Putamen (tissue), 1 donor: Measurements from ENCODE around the gene TENT4B.

ENCODE experiments used
- DNase-seq: peaks from one replicate; pipeline ENCODE4 v3.0.0-alpha.2; 2016; ENCODE audit warnings: low spot score

Gene TENT4B

DNA sequence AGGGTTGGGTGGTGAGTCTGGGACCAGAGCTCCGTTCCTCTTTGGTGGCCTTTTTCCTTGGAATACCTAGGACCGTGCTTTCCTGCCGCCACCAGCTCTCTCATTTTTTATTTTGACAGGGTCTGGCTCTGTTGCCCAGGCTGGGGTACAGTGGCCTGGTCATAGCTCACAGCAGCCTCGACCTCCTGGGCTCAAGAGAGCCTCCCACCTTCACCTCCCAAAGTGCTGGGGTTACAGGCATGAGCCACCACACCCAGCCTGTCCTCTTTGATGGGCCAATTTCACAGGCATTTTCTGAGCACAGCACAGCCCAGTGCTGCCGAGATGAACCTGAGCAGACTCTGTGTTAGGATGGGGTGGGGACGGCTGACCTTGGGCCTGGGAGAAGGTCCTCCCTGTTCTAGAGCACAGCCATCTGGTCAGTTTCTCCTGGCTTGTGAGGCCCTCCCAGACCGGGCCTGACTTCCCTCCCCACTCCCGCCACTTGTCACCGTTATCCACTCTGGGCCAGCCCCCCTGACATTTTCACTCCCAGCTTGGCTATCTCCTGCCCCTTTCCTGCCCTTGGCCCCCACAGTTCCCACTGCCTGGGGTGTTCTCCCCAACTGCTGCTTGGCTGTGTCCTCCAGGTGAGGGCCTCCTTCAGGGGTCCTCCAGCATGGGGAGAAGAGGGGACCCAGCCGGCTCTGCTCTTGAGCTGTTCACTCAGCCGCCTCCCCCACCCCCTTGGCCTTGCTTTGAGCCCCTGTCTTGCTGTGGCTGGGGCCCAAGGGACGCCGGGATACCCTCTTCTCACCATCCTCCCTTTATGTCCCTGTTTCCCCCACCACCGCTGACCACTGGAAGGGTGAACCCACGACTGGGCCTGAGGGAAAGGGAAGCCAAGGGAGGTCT, 118.3 kb downstream of the TENT4B start:
- DNase-seq: no peak

DNA sequence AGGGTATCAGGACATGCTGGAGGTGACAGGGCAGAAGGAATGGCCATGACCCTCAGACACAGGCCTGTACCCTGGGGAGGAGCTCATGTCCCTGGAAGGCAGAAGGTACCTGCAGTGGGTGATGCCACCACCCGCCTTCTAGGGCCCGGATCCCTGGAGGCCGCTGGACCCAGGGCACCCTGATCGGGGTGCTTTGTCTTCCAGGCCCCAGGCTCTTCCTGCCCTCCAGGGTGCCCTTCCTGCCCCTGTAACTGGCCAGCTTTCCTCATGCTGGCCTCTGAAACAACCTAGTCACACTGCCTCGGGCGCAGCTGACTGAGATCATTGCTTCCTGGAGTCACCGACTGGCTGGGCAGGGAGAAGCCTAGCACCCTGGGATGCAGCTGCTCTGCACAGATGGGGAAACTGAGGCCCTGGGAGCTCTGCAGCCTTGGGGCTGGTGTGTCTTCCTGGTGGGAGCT, 119.0 kb downstream of the TENT4B start:
- DNase-seq: no peak

DNA sequence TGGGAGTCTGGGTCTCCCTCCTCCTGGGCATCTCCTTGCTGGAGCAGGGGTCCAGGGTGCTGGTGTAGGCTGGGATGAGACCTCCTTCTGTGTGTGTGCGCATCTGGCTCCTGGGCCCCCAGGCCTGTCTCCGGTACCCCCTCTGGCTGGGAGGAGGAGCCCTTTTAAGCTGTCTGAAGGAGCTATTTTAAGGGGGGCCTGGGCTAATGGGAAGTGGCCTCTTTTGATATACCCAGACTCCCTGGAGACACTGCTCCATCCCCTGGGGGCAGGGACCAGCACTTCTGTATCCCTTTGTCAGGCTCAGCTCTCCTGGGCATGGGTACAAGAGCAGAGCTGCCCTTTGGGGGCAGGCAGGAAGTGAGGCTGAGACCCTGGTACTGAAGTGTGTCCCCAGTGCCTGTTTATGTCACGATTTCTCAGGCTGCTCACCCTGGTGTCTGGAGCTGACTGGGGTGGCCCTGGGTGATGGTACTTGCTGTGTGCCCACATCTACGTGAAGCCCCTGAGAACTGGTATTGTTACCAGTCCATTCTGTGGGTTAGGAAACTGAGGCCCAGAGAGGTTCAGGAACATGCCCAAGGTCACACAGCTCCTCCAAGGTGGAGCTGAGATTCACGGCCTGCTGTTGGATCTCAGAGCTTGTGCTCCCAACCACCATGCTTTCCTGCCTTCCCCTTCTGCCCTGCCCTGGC, 119.7 kb downstream of the TENT4B start:
- DNase-seq: no peak

DNA sequence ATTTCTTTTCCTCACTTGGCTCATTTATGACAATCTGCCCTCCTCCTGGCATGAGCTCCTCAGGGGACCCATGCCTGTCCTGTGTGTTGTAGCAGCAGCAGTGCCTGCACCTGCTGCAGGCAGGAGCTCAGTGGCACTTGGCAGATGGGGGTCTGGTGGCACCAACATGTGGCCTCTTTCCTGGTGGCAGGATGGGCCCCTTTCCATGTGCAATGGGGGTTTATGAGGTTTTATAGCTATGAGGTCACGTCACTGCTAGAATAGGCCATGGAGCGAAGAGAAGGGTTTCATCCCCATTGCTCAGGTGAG, 120.2 kb downstream of the TENT4B start:
- no peak for DNase-seq

DNA sequence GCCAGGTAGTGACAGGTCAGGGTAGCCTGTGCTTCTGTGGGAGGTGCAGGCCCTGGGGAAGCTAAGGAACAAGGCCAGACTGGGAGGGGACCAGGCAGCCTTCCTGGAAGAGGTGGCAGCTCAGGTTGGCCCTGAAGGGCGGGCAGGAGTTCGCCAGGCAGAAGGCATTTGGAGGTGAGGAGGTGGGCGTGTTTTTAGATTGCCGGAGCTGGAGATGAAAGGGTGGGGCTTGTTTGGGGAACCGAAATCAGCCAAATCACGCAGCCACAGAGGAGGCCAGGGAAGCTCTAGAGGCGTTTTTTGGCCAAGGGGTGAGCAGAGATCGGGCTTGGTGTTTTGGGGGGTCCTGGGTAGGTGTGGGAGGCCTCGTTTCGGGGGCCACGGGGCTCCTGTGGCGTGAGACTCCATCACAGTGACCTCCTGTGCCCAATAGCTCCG, 120.8 kb downstream of the TENT4B start:
- no peak for DNase-seq

DNA sequence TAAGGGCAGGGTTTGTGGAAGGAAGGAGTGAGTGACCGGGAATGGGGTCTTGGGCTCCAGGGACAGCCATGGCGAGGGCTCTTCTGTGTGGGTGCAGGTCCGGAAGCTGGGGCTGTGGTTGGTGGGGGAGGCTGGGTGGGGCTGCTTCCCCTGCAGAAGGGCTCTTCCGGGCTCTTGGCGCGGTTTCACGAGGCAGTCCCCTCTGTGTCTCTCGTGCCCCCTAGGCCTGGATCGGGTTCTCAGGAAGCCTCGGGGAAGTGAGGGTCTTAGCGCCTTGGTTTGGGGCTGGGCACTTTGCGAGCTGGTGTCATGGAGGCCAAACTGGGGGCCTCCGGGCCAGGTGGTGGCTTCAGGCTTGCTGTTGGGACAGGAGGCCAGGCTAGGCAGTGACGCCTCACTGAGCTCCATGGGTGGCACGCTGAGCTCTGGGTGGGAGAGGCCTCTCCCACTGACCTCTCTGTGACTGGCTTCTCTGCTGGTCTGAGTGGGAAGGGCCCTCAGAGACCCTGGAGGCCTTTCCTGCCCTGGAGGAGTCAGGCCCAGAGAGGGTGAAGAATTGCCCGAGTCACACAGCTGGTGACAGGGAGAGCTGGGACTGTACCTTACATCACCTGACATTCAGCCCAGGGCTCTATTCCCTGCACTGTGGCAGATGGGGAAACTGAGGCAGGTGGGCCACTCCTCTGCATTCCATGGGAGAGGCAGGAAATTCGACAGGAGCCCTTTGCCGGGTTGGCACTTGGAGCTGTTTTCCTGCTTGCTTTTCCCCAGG, 121.4 kb downstream of the TENT4B start:
- no peak for DNase-seq

DNA sequence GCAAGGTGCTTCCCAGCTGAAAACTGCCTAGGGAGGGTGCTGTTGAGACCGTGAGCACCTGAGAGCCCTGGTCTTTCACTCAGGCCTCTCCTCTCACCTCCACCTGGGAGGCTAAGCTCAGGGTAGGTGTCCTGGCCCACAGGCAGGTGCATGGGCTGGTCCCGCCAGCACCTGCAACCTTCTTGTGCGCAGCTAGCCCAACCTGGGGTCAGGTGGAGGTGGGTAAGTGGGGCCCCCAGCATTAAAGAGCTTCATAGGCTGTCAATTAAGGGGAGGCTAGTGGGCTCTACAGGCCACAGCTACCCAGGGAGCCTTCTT, 122.0 kb downstream of the TENT4B start:
- DNase-seq: no peak

DNA sequence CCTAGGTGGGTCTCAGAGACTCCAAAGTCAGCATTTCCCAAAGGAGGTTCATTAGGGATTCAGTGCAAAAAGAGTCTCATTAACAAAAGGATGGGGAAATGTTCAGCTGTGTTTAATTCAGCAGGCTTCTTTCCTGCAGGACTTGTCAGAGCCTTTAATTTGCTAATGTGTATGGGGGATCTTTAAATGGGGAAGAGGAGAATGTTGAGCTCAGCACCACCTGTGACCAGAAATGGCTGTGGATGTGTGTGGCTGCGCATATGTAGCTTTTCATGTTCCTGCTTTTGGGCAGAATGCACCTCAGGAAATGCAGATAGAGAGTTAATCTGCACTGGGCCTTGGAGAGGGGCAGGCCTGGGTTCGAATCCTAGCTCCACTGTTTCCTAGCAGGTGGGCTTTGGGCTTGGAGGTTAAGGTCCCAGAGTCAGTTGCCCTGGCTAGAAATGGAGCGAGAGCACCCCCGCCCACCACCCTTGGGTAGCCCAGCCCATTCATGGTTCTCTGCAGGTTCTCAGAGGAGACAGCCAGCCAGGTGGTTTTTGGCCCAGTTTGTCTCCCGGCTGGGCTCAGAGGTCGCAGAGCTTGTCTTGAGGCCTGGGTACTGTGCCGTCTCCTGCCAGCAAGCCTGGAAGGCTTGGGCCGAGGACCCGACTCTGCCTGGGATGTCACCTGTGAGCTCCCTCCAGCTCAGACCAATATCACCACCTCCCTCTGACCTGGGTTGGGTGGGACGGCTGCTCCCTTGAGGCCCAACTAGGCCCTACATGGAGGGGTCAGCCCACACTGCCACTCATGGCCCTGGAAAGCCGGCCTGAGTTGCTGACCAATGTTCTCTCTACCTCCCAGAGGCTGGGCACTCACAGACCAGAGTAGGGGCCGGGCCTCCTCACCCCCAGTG, 122.6 kb downstream of the TENT4B start:
- DNase-seq: no peak

DNA sequence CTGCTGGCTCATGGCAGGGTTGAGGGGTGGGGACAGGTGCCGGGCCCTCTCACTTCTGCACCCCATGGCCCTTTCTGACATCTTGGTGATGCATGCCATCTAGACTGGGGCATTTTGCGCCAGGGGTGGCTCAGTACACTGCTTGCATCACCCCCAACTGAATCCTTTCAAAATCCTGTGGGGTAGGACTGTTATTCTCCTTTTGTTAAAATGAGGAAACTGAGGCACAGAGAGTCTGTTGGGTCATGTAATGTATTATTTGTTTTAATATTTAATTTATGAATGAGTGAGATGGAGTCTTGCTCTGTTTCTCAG, 123.2 kb downstream of the TENT4B start:
- no peak for DNase-seq

DNA sequence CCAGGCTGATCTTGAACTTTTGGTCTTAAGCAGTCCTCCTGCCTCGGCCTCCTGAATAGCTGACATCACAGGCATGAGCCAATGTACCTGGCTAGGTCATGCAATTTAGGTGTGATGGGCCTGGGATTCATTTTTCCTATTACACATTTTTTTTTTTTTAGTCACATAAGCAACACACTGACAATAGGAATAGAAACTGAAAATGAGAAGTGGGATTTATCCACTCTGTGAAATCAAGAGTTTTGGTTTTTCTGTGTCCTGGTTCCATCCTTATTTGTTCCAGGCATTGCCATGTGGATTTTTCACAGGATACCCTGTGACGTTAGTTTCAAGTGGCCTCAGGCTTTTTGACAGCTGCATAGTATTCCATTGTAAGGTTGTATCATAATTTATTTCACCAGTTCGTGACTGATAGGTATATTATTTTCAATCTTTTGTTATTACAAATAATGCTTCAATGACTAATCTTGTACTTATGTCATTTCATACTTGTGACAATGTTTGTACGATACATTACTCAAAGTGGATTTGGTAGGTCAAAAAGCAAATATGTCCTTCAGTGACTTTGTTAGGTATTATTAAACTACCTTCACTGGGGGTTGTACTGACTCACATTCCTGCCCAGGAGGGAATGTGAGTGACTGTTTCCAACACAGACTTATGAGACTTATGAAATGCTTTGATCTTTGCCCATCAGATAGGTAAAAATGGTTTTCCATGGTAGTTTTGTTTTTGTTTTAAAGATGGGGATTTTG, 123.9 kb downstream of the TENT4B start:
- no peak for DNase-seq

DNA sequence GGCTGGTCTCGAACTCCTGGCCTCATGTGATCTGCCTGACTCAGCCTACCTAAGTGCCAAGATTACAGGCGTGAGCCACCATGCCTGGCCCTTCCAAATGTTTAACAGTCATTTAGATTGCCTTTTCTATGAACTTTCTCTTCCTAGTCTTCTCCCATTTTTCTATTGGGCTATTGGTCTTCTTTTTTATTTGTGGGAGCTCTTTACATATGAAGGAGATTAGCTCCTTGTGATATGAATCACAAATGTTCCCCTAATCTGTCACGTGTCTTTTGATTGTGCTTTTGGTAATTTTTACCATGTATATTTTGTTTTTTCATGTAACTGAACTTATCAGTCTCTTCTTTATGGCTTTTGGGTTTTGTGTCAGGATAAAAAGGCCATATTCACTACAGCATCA, 125.1 kb downstream of the TENT4B start:
- DNase-seq: no peak

DNA sequence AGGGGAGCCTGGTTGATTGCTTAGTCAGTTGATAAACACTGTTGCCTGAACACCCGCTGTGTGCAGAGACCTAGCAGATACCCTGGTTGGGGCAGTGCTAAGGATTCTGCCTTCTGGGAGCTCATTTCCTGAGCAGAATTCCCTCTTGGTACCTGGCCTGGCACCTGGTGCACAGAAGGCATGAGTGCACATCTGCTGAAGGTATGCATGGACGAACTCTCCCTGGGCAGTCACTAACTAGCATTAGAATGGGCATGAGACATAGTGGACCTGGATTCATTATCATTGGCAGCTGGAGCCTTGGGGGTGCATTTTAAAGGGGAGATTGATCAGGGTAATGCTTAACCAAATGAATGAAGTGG, 126.4 kb downstream of the TENT4B start:
- DNase-seq: no peak

DNA sequence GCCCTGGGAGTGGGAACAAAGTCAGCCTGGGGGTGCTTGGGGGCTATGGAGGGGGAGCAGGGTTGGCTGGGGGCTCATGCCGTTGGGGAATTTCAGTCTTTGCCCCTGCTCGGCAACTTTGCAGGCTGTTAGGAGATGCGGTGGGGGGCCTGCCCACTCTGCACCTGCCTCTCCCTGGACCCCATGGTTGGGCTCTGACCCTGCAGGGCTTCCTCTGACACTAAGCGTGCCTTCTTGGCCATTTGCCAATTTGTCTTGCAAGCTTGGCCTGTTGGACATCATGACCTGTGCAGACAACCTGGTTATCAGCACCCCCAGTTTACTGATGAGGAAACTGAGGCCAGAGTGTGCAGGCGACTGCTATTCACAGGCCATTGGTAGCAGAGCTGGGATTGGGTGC, 127.8 kb downstream of the TENT4B start:
- no peak for DNase-seq
